Right lobe of liver (tissue), 4 donors: ENCODE data around the gene ZNF524.
"Not testable (repeated sequence)": the region's sequence is repeated elsewhere in the genome, so short reads cannot be mapped to it uniquely, and the experiment has no call there.

ENCODE experiments used
- CTCF ChIP-seq, 4 donors: fragments of 200-600 bp in 3 of 4; fragments of 450-650 bp in 1 of 4; IDR thresholded peaks; one replicate each; pipeline versions ENCODE4 v1.5.1 to v1.8.0; 2016 to 2022; ENCODE audit warnings: antibody characterized with exemption in 4 of 4, mild to moderate bottlenecking in 2 of 4
- POLR2A ChIP-seq: fragments of 450-650 bp; IDR thresholded peaks from one replicate; pipeline ENCODE4 v1.6.1; 2017; ENCODE audit warnings: antibody characterized with exemption, mild to moderate bottlenecking
- donor health status: DM: no; HTN: no; CAD: no.
- donor health status: DM: no; HTN: no; CAD: no.
- donor health status: DM: no; HTN: yes; CAD: no.

DNA sequence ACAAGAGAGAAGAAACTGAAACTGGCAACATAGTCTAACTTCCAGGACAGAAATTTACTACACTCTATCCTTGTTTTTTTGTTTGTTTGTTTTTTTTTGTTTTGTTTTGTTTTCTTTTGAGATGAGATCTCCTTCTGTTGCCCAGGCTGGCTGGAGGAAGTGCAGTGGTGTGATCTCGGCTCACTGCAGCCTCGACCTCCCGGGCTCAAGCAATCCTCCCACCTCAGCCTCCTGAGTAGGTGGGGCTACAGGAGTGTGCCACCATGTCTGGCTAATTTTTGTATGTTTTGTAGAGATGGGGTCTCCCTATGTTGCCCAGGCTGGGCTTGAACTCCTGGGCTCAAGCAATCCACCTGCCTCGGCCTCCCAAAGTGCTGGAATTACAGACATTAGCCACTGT is 17.8 kb upstream of the ZNF524 start:
- not testable (repeated sequence) for TF ChIP-seq POLR2A; CTCF (IDR thresholded peaks at IDR 0.05)
